DMS153 treated with DMSO at 0.1 percent for 48 hours (cell line): ENCODE data around the gene GCC2.
"Not testable (repeated sequence)": the region's sequence is repeated elsewhere in the genome, so short reads cannot be mapped to it uniquely, and the experiment has no call there.

ENCODE experiments used
- DNase-seq: peaks from one replicate; lab custom pipeline; 2025; ENCODE audit not compliant: unreplicated experiment; lab: John Stamatoyannopoulos, UW

GCC2 gene

GRCh38 chr2:108448678-108449409, at the start of gene GCC2:
Gene GCC2, plus strand, starts transcription at chr2:108449206. Its CDS starts 69 bp downstream, at chr2:108449275.
- peak; percentile 86 for DNase-seq

- no peak for DNase-seq
Measured at GRCh38 chr2:108399479-108399878, 49.5 kb upstream of the GCC2 start.

DNA sequence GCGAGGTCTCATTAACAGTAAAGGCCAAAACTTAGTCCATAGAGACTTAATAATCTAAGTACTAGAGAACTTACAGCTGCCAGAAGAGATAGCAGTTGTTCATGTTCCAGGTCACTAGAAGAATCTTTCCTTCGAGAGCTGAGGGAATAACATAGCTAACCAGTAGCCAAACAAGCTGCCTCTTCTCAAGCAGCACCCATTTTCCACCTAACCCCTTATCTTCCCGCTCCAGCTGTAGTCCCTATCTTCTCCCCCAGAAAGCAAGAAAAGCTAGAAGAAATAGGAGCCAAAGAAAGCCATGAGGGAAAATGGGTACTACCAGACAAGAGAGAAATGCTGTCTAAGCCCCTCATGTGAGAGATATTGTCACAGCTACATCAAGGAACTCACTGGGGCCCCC, 47.2 kb upstream of the GCC2 start:
- no peak for DNase-seq

DNA sequence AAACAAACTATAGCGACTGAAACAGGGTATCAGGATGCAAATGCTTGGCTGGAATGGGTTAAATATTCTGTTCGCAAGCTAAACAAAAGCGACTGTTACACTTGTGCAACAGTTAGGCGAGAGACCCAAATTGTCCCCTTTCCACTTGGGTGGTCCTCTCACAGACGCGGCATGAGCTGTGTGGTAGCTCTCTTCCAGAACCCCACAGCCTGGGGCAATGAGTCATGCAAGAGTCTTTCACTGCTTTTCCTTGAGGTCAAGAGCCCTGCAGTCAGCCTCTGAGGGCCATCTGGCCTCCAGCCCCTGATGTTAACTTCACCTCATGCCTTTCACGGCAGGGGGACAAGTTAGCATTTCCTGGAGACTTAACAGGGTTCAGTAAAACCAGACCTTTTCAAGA, 45.5 kb upstream of the GCC2 start:
- DNase-seq, result no peak

- peak; percentile 4 for DNase-seq
Measured at GRCh38 chr2:108404784-108405397, 44.1 kb upstream of the GCC2 start.

DNA sequence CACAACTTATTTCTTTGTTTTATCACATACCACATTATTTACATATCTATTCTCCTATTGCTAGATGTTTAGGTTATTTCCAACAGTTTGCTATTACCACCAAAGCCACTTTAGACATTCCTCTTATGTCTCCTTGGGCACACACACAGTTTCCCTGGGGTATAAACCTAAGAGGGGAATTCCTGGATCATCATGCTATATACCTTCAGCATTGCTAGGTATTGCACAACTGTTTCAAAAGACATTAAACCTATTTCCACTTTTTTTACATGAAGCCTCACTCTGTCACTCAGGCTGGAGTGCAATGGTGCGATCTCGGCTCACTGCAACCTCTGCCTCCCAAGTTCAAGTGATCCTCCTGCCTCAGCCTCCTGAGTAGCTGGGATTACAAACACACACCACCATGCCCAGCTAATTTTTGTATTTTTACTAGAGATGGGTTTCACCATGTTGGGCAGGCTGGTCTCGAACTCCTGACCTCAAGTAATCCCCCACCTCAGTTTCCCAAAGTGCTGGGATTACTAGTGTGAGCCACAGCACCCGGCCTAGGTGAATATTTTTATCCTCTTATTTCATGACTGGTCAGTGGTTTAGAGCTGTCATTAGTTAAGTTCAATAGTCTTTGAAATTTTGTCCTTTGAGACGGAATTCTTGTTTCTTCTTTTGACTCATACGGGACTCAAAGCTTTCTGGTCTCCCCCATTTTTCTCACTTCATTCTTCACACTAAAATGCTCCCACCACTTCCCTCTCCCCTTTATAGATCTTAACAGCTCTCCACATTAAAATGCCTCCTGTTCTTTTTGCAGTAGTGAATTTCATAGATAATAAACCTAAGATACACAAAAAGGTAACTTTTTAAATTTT, 40.9 kb upstream of the GCC2 start:
- no peak for DNase-seq

DNA sequence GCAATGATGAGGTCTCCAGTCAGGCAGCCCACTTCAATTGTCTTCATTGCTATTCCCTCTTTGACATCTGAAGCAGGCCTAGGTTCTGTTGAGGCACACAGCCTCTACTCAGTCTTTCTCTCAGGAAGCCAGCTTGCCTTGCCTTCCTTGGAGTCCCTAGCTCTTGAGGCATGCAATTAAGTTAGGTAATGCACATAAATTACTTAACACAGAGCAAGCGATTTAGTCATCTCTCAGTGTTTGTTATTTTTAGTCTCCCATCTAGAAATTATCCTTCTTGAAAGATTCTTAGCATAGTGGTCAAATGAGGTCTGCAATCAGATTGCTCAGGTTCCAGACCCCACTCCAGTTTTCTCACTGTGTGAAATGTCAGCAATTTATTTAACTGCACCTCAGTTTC, 39.2 kb upstream of the GCC2 start:
- no peak for DNase-seq

DNA sequence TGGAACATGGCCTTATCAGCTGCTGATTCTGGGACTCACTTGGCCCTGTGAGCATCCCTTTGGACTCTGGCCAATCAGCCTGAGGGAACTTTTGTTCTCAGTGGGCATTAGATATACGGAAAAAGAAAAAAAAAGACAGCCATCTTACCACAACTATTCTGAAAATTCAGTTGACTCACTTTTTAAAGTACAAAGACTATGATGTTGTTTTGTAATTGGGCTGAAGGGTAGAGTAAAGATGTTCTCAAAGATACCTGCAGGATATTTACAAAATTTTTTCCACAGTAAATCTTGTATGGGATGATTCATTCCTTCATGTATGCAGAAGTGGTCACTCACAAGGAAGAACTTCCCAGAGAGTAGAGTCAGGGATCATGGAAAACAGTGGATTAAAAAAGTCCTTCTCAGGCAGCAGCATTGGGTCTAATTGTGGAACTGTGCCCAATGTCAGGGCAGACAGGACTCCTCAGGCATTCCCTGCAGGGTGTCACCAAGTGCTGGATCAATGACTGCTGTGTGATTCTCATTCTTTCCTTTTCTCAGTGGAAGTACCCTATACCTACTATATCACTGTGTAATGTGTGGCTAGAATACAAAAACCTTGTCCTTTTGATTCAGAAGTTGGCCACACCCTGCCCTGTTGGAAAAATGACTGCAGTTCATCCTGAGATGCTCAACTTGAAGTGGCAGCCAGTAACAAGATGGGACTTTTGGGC, 35.9 kb upstream of the GCC2 start:
- DNase-seq, result no peak

- no peak for DNase-seq
Measured at GRCh38 chr2:108413711-108414095, 35.3 kb upstream of the GCC2 start.

- DNase-seq, result no peak
Measured at GRCh38 chr2:108414256-108414876, 34.6 kb upstream of the GCC2 start.

- DNase-seq, result no peak
Measured at GRCh38 chr2:108414945-108415344, 34.1 kb upstream of the GCC2 start.

DNA sequence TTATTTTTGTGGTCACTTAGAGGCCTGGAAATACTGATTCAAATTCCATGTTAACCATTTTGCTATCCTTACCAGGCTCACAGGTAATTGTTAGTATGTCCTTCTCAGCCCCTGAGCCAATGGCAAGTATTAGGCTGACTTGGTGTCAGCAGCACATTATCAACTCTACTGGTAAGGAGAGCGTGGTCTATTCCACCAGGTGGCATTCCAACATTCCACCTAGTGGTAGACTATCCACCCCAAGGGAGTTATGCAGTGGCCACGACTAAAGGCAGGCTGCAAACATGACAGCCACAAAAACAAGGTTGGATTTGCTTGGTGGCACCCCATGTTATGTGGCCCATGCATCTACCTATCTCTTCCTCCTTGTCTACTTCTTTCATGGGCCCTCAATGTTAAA, 31.8 kb upstream of the GCC2 start:
- no peak for DNase-seq

DNA sequence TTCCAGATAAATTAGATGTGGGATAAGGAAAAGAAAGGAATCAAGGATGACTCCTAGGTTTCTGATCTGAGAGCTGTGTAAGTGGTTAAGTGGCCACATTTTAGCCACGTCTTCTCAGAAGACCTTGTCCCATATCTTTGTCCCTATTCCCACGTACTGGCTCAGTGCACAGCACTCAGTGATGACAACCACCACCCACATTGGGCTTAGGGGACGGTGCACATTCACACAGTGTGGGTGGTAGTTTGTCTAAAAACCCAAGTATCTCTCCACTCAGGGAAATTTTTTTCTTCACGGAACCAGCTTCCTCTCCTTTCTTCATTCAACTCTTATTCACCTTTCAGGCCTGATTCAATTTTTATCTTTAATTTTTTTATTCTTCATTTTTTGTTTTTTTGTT, 30.6 kb upstream of the GCC2 start:
- DNase-seq, result no peak

DNA sequence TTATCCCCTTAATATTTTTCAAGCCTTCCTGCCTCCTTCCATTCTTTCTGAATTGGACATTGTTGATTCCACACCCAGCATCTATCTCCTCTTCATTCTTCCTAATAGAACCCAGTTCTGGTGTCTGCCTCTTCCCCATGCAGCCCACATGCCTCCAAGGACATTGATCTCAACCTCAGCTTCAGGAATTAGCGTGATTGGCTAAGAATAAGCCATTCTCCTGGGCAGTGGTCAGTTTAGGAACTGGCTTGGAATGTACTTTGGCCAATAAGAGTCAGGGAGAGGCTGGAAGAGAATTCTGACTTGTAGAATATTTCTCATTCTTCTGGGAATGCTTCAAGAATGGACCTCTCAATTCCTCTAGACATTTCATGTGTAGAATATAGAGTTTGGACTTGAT, 25.9 kb upstream of the GCC2 start:
- no peak for DNase-seq

- DNase-seq, result no peak
Measured at GRCh38 chr2:108423502-108424251, 25.3 kb upstream of the GCC2 start.

- DNase-seq, result no peak
Measured at GRCh38 chr2:108428286-108429009, 20.6 kb upstream of the GCC2 start.

- DNase-seq, result not testable (repeated sequence)
Measured at GRCh38 chr2:108435578-108435977, 13.4 kb upstream of the GCC2 start.

DNA sequence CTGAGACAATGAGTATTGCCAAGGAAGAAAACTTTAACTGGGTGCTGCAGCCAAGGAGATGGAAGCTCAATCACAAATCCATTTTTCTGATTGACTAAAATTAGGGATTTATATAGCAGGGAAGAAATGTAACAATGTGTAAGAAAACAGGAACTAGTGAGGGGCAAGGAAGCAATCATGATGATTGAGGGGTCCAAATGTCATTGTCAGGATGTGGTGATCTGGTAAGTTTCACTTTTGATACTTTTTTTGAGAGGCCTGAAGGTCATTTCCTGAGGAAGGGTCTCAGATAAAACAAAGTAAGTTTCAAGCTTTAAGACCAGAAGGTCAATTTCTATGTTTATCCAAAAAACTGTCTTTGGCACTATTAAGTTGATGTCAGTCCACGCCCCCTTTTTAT, 12.0 kb upstream of the GCC2 start:
- no peak for DNase-seq

DNA sequence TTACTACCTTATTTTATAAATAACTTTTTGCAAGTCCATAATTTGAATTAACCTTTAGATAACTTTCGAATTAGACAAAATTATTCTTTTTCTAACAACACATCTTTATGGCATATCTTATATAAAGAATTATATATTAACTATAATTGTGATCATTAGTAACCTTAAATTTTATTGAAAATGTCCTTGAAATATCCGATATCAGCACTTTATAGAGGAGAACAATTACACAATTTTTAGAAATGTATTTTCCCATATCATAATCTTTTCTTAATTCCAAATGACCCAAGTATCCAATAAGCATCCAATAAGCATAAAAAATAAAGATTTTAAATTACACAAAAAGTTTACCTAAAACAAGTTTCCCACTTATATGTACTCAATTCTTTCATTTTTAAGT, 7.3 kb upstream of the GCC2 start:
- no peak for DNase-seq
